DND-41 (cell line): ENCODE measurements around the gene BCL2L13.
A peak's percentile ranks its signal among the peaks of the same experiment; 100 is the strongest.

Experiments used
- ATAC-seq: fragments of 200-7000 bp; cut with Tn5 transposase; 3 replicates; pipeline ENCODE4 v1.9.1; 2021; ENCODE audit warnings: low read depth; ENCODE audit not compliant: insufficient read depth
- DNase-seq: peaks from one replicate; pipeline ENCODE4 v3.0.0-alpha.2; 2020
- H2AFZ ChIP-seq: 2 replicates; pipeline ENCODE4 v1.6.0; 2012; ENCODE audit warnings: low read depth, low read length
- H3K27ac ChIP-seq: 2 replicates; pipeline ENCODE4 v1.5.1; 2012; ENCODE audit warnings: low read length, inconsistent platforms
- H3K27me3 ChIP-seq: fragments of 200-600 bp; sonication (generic); 2 replicates; pipeline ENCODE4 v1.6.0; 2012; ENCODE audit warnings: low read length, mild to moderate bottlenecking, inconsistent platforms; ENCODE audit not compliant: insufficient read depth, poor library complexity
- H3K36me3 ChIP-seq: 2 replicates; pipeline ENCODE4 v1.5.1; 2012; ENCODE audit warnings: low read length, inconsistent platforms; ENCODE audit not compliant: insufficient read depth
- H3K4me1 ChIP-seq: 2 replicates; pipeline ENCODE4 v1.5.1; 2012; ENCODE audit warnings: mild to moderate bottlenecking, low read length; ENCODE audit not compliant: insufficient read depth
- H3K4me2 ChIP-seq: 2 replicates; pipeline ENCODE4 v1.6.0; 2012; ENCODE audit warnings: mild to moderate bottlenecking, moderate library complexity, low read length, inconsistent platforms; ENCODE audit not compliant: insufficient read depth
- H3K4me3 ChIP-seq, 2 experiments: fragments of 200-600 bp in 1 of 2; shearing (Covaris generic) in 1 of 2; 2 replicates each; pipeline ENCODE4 v1.5.1; 2012 to 2016; ENCODE audit warnings: inconsistent platforms in 2 of 2, low read length in 2 of 2, mild to moderate bottlenecking in 2 of 2, low read depth in 1 of 2, moderate library complexity in 1 of 2
- H3K79me2 ChIP-seq: 2 replicates; pipeline ENCODE4 v1.6.0; 2012; ENCODE audit warnings: low read length, inconsistent platforms; ENCODE audit not compliant: insufficient read depth
- H3K9ac ChIP-seq: 2 replicates; pipeline ENCODE4 v1.6.0; 2012; ENCODE audit warnings: low read depth, mild to moderate bottlenecking, inconsistent platforms, low read length, moderate library complexity
- H3K9me3 ChIP-seq: 2 replicates; pipeline ENCODE4 v1.5.1; 2012; ENCODE audit warnings: low read length, moderate library complexity, mild to moderate bottlenecking, inconsistent platforms; ENCODE audit not compliant: insufficient read depth, severe bottlenecking
- H4K20me1 ChIP-seq: 2 replicates; pipeline ENCODE4 v1.6.0; 2012; ENCODE audit warnings: low read length; ENCODE audit not compliant: insufficient read depth
- EZH2 ChIP-seq: IDR thresholded peaks from 3 replicates; pipeline ENCODE4 v1.6.1; 2012; ENCODE audit warnings: borderline replicate concordance, low read depth, mild to moderate bottlenecking, moderate library complexity, low read length, inconsistent platforms; ENCODE audit not compliant: severe bottlenecking
- TF ChIP-seq, protein P1 (sequence below): IDR thresholded peaks from 2 replicates; pipeline ENCODE4 v1.5.1; 2012; ENCODE audit warnings: borderline replicate concordance, low read length, moderate library complexity, mild to moderate bottlenecking; ENCODE audit not compliant: poor library complexity, severe bottlenecking; ENCODE audit errors: extremely low read depth

The BCL2L13 gene

DNA sequence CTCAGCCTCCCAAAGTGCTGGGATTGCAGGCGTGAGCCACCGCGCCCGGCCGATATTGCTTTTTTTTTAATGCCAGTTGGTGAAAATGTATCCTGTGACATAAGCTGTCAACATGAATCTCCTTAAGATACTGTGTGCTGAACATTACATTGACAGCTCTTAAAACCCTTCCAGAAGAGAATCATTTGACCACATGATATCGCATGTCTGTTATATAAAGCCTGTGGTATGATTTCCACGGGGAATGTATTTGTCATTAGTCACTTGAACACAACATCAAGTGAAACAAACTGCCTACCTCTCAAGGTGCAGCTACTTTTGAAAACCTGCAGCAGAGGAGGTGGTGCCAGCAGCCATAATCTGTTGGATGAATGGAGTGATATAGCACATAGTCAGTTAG lies 67.0 kb downstream of the BCL2L13 start:
- peak overlapping the region; percentile 52 for H3K9ac ChIP-seq
- ATAC-seq: no peak
- DNase-seq: no peak
- H3K79me2 ChIP-seq: peaks cover 22% of the 10 kb centered on the region
- no peaks in the 10 kb centered on the region for H4K20me1 ChIP-seq
- H3K36me3 ChIP-seq: peaks cover 11% of the 10 kb centered on the region; the same call in 1 of the 2 replicates
- H3K27me3 ChIP-seq: no peaks in the 10 kb centered on the region
- peak overlapping the region; percentile 60 for H3K4me2 ChIP-seq
- peak overlapping the region in 1 of 2 experiments; percentile 48; a peak in 2 of 4 replicates for H3K4me3 ChIP-seq
- peak overlapping the region; percentile 85 for H3K27ac ChIP-seq
- H2AFZ ChIP-seq: peak overlapping the region; percentile 70
- no peaks in the 10 kb centered on the region for H3K9me3 ChIP-seq
- TF ChIP-seq, protein P1, sequence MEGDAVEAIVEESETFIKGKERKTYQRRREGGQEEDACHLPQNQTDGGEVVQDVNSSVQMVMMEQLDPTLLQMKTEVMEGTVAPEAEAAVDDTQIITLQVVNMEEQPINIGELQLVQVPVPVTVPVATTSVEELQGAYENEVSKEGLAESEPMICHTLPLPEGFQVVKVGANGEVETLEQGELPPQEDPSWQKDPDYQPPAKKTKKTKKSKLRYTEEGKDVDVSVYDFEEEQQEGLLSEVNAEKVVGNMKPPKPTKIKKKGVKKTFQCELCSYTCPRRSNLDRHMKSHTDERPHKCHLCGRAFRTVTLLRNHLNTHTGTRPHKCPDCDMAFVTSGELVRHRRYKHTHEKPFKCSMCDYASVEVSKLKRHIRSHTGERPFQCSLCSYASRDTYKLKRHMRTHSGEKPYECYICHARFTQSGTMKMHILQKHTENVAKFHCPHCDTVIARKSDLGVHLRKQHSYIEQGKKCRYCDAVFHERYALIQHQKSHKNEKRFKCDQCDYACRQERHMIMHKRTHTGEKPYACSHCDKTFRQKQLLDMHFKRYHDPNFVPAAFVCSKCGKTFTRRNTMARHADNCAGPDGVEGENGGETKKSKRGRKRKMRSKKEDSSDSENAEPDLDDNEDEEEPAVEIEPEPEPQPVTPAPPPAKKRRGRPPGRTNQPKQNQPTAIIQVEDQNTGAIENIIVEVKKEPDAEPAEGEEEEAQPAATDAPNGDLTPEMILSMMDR: no peak
- no peak for TF ChIP-seq EZH2
- H3K4me1 ChIP-seq: peaks cover 31% of the 10 kb centered on the region

DNA sequence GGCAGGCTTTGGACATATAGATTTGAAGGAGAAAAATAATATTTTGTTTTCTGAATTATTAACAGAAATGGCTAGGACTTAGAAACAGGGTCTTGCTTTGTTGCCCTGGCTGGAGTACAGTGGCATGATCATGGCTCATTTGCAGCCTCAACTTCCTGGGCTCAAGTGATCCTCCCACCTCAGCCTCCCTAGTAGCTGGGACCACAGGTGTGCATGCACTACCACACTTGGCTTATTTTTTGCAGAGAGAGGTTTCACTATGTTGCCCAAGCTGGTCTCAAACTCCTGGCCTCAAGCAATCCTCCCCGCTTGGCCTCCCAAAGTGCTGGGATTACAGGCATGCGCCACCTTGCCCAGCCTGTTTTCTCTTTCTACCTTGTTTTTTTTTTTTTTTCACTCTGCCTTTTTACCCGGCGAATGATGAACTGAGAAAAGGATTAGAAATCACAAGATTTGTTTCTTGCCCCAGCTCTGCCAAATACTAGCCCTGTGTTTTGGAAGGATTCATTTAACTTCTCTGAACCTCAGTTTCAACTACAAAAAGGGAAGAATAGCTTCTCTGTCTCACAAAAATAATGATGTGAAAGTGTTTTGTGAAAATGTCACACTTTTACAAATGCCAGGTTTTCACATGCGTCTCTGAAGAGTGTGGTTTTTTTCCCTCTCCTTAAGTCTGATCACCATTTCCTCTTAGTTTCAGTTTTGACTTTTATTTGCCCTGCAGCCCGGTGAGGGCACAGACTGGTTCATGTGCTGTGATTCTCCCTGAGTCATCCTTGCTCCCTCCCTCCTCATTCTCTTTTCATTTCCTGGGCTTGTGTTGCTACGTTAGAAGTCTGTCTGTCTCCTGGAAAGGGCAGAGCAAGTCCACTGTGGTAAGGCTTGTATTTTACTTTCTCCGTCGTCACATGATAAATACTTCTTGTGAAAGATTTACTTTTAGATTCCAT lies 67.7 kb downstream of the BCL2L13 start:
- H3K27ac ChIP-seq: peak overlapping the region; percentile 85
- DNase-seq (peak; percentile 83), ATAC-seq (peak; percentile 99)
- H3K4me2 ChIP-seq: peak overlapping the region; percentile 60
- peak overlapping the region; percentile 52 for H3K9ac ChIP-seq
- H4K20me1 ChIP-seq: no peaks in the 10 kb centered on the region
- H3K4me3 ChIP-seq: peak overlapping the region; percentile 5 to 48; a peak in 3 of 4 replicates
- H2AFZ ChIP-seq: peak overlapping the region; percentile 70
- H3K4me1 ChIP-seq: peaks cover 31% of the 10 kb centered on the region
- no peaks in the 10 kb centered on the region for H3K27me3 ChIP-seq
- peaks cover 11% of the 10 kb centered on the region; the same call in 1 of the 2 replicates for H3K36me3 ChIP-seq
- peaks cover 22% of the 10 kb centered on the region for H3K79me2 ChIP-seq
- TF ChIP-seq EZH2: no peak
- TF ChIP-seq, protein P1: no peak
- H3K9me3 ChIP-seq: no peaks in the 10 kb centered on the region

DNA sequence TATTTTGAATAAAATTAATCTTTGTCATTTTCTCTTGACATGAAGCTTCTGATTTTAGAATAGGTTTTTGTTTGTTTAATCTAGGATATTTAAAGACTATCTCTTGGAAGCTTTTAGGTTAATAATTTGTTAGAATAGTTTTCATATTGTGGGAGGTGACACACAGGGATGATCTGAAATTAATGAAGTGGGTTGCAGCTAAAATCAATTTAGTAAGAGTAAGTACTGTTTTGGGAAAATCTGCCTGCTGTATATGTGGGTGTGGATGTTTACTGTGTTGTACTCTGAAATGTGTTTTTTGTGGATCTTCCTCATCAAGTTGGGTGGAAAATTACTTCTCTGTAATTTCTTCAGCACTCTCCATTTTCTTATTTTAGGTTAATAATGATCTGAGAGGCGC lies 68.4 kb downstream of the BCL2L13 start:
- peak overlapping the region; percentile 85 for H3K27ac ChIP-seq
- peak overlapping the region; percentile 52 for H3K9ac ChIP-seq
- H3K27me3 ChIP-seq: no peaks in the 10 kb centered on the region
- H3K4me3 ChIP-seq: peak overlapping the region; percentile 5 to 48; a peak in 3 of 4 replicates
- H3K4me1 ChIP-seq: peaks cover 31% of the 10 kb centered on the region
- H3K4me2 ChIP-seq: peak overlapping the region; percentile 60
- H3K36me3 ChIP-seq: peaks cover 11% of the 10 kb centered on the region; the same call in 1 of the 2 replicates
- H3K79me2 ChIP-seq: peaks cover 22% of the 10 kb centered on the region
- H2AFZ ChIP-seq: peak overlapping the region; percentile 70
- no peaks in the 10 kb centered on the region for H4K20me1 ChIP-seq
- ATAC-seq (no peak), DNase-seq (no peak)
- TF ChIP-seq, protein P1: no peak
- no peak for TF ChIP-seq EZH2
- H3K9me3 ChIP-seq: no peaks in the 10 kb centered on the region
